Occipital lobe (tissue), 2 donors: ENCODE data around the gene MTHFD2. TPM values are rescaled to one million over a fixed set of nuclear protein-coding genes. Genes with fewer than 3 reads are reported as not detected.
A peak's percentile ranks its signal among the peaks of the same experiment; 100 is the strongest.
"Not testable (repeated sequence)": the region's sequence is repeated elsewhere in the genome, so short reads cannot be mapped to it uniquely, and the experiment has no call there.

ENCODE experiments used
- DNase-seq: peaks from one replicate; lab custom pipeline; 2025; lab: John Stamatoyannopoulos, UW
- total RNA-seq: library from RNA; depleted of rRNA; stranded (reverse); fragments of >200 nt; gene quantifications from one replicate; pipeline ENCODE4 v1.2.3, GENCODE V29; 2014

Gene MTHFD2
- 37.0 TPM for total RNA-seq

GRCh38 chr2:74198461-74199274 lies at the start of gene MTHFD2:
TSS of gene MTHFD2 (plus strand) at chr2:74198615. CDS start at chr2:74198642, 27 bp downstream.
- DNase-seq: peak; percentile 84

DNA sequence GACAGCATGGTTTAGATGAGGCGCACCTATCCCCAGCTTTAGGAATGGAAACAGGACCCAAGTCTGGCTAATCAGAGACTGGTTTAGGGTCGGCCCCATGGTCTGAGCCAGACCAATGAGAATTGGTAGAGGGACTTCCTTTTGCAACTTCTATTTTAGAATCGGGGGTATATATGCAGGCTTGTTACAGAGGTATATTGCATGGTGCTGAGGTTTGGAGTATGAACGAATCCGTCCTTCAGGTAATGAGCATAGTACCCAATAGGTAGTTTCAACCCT lies 49.2 kb upstream of the MTHFD2 start:
- no peak for DNase-seq

- DNase-seq: no peak
Observed at GRCh38 chr2:74149570-74150319, 48.7 kb upstream of the MTHFD2 start.

- DNase-seq: no peak
Observed at GRCh38 chr2:74152954-74153353, 45.5 kb upstream of the MTHFD2 start.

DNA sequence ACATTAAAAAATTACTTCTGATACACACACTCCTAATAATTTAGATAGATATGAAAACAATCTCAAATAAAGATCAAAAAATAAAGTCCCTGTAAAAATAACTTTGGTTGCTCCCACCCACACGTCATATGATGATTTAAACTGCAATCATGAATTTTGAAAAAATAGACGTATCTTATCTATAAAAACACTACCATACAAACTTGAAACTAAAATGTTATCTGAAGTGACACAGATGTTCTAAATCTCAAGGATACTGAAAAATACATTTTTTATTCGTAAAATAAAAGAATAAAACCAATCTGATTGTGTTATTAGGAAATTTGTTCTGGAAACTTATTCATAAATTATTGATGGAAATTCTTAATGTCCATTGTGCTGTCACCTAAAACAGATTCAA lies 42.6 kb upstream of the MTHFD2 start:
- DNase-seq: no peak

DNA sequence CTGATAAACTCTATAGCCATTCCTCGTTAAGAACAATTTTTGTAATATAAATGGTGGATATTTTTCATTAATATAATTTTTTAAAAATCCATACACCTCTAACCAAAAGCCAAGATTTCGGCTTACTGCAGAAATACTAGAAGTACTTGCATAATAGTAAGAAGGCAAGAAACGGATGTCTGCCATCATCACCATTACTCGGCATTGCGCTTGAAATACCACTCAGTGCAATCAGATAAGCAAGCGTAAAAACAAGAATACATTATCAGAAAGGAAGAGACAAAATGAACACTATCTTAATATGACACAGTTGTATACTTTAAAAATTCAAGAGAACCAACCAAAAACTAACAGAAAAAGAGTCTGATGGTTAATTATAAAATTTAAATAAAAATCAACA lies 35.5 kb upstream of the MTHFD2 start:
- DNase-seq: no peak

DNA sequence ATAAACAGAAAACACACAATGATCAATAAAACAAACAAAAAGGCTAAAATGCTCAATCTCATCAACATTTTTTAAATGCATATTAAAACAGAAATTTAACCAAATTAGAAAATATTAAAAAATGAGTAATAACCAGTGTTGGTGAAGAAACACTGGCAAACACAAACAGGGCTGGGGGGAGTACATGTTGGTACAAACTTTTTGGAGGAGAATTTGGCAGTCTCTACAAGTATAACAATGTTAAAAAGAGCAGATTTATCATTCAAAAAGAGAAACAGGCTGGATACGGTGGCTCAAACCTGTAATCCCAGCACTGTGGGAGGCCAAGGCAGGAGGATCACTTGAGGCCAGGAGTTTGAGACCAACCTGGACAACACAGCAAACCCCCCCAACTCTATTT lies 33.7 kb upstream of the MTHFD2 start:
- DNase-seq: no peak

GRCh38 chr2:74168739-74169138 lies 29.7 kb upstream of the MTHFD2 start:
- no peak for DNase-seq

DNA sequence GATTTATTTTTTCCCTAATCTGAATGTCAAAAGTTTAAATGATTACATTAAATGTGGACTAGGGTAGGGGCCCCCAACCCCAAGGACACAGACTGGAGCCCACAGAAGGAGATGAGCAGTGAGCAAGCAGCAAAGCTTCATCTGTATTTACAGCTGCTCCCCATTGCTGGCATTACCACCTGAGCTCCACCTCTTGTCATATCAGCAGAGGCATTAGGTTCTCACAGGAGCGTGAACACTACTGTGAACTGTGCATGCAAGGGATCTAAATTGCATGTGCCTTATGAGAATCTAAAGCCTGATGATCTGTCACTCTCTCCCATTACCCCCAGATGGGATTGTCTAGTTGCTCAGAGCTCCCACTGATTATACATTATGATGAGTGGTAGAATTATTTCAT lies 23.5 kb upstream of the MTHFD2 start:
- no peak for DNase-seq

- no peak for DNase-seq
Observed at GRCh38 chr2:74177696-74178095, 20.7 kb upstream of the MTHFD2 start.

GRCh38 chr2:74178211-74179062 lies 20.0 kb upstream of the MTHFD2 start, which contains the start of gene MOB1A:
TSS of gene MOB1A (minus strand) at chr2:74178879. CDS start at chr2:74178674, 205 bp downstream.
- peak; percentile 98 for DNase-seq

GRCh38 chr2:74179063-74179865 lies 19.2 kb upstream of the MTHFD2 start:
- DNase-seq: no peak

DNA sequence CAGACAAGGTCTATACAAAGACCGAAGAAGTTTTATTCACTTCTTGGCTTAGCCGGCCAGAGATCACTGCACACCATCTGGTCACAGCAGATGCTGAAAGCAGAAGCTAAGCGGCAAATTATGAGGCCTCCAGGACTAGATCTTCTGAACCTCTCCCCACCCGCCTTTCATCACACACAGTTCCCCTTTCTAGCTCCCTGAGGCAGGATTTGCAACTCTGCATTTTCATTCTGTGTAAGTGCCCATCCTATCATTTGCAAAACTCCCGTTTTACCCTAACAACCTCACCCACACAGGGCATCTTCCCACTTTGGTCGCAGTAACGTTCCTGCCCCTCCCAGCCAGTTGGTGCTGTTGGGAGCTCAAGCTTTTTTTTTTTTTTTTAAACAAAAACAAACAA lies 16.7 kb upstream of the MTHFD2 start:
- DNase-seq: no peak

GRCh38 chr2:74183878-74184277 lies 14.5 kb upstream of the MTHFD2 start:
- DNase-seq: no peak

DNA sequence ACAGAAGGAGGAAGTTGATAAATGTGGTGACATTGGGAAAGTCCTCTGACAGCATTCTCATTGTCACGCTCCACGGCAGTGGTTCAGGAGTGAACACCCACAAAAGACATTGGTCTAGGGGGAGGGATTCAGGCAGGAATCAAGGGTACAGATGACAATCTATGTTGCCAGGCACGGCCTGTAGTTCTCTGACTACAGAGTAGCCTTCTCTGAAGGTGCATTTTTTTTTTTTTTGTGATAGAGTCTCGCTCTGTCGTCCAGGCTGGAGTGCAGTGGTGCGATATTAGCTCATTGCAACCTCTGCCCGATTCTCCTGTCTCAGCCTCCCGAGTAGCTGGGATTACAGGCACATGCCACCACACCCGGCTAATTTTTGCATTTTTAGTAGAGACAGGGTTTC lies 12.4 kb upstream of the MTHFD2 start:
- DNase-seq: no peak

DNA sequence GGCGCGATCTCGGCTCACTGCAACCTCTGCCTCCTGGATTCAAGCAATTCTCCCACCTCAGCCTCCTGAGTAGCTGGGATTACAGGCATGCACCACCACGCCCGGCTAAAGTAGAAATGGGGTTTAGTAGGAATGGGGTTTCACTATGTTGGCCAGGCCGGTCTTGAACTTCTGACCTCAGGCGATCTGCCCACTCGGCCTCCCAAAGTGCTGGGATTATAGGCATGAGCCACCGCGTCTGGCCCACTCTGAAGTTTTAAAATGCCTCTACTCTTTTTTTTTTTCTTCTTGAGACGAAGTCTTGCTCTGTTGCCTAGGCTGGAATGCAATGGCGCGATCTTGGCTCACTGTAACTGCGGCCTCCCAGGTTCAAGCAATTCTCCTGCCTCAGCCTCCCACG lies 11.7 kb upstream of the MTHFD2 start:
- DNase-seq: not testable (repeated sequence)

GRCh38 chr2:74188018-74188601 lies 10.3 kb upstream of the MTHFD2 start:
- DNase-seq: no peak

DNA sequence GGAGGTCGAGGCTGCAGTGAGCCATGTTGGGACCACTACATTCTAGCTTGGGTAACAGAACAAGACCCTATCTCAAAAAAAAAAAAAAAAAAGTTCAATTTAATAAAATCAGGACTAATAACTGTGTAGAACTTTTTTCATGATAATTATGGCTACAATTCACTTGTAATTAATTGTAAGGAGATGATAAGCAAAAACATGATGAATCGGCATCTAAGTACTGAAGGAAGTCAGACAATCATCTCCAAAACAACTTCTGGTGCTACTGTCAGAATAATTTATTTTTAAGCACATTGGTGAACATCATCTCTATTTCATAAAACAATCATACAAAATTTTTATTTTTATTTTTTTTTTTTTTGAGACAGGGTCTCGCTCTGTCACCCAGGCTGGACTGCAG lies 9.7 kb upstream of the MTHFD2 start:
- no peak for DNase-seq

DNA sequence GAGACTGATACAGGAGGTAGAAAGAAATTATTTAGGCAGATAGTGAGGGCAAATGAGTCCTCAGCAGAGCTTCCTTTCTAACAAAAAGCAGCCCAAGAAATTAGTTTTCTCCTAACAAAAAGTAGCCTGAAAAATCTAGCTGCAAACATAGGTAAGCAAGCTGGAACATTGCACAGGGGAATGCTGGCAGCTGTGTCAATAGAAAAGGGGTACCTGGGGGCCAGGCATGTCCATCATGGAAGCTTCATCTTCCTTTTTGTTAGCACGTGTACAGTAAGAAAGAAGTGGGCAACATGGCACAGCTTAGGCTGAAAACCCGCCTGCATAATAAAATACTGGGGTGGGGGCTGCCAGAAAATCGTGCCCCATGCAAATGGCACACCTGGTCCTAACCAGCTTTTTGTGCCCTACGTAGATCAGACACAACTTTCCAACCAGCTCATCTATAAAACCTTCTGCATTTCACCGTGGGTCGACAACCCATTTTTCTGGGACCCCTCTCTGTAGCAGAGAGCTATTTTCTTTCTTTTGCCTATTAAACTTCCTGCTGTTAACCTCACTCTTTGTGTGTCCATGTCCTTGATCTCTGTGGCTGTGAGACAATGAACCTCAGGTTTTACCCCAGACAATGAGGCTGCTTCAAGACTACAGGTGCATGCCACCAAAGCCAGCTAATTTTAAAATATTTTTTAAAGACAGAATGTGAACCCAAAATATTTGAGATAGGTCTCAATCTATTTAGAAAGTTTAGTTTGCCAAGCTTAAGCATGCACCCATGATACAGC lies 6.6 kb upstream of the MTHFD2 start:
- DNase-seq: no peak

DNA sequence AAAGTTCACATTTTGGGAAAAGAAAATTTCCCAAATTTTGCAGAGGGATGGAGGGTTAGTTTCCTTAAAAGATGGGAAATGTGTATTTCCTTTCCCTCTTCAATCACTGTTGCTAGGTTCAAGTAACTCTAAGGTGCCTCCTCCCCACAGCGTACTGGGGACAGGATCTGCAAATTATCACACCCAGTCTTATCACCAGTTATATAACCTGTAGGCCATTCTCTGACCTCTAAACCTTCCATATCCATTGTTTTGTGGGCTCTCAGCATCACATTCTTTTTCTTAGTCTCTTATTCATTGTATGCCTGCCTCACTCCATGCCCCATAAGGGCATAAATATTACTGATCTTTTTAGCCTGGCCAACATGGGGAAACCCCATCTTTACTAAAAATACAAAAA lies 3.6 kb upstream of the MTHFD2 start:
- no peak for DNase-seq
